HepG2 (cell line): Measurements from ENCODE around the gene ZCWPW2. TPM values are rescaled to one million over a fixed set of nuclear protein-coding genes. Genes with fewer than 3 reads are reported as not detected.

Experiments
- AGO1 ChIP-seq: fragments of 200-400 bp; formaldehyde crosslinking; IDR thresholded peaks from 2 replicates; pipeline ENCODE4 v1.6.1; 2017; ENCODE audit warnings: mild to moderate bottlenecking, low read depth, low read length, moderate library complexity; ENCODE audit not compliant: poor library complexity, severe bottlenecking
- BRD4 ChIP-seq: sonication (generic); formaldehyde crosslinking; IDR thresholded peaks from 2 replicates; pipeline ENCODE4 v1.4.0; 2020; ENCODE audit warnings: missing genetic modification reagents
- DMAP1 ChIP-seq: IDR thresholded peaks from 2 replicates; pipeline ENCODE4 v1.6.1; 2016
- DRAP1 ChIP-seq: IDR thresholded peaks from 2 replicates; pipeline ENCODE4 v1.6.1; 2016; ENCODE audit warnings: missing genetic modification reagents, missing compliant biosample characterization
- FOXK2 ChIP-seq: fragments of 450-650 bp; IDR thresholded peaks from 2 replicates; pipeline ENCODE4 v1.6.1; 2016
- GATA4 ChIP-seq: sonication (generic); IDR thresholded peaks from 2 replicates; pipeline ENCODE4 v1.6.1; 2016; ENCODE audit warnings: antibody characterized with exemption, low read depth, borderline replicate concordance
- ISL2 ChIP-seq: sonication (generic); formaldehyde crosslinking; IDR thresholded peaks from 2 replicates; pipeline ENCODE4 v1.5.0; 2020; ENCODE audit warnings: missing genetic modification reagents
- MAF1 ChIP-seq: sonication (generic); formaldehyde crosslinking; IDR thresholded peaks from 2 replicates; pipeline ENCODE4 v1.5.0; 2020; ENCODE audit warnings: missing genetic modification reagents, borderline replicate concordance
- MBD4 ChIP-seq: IDR thresholded peaks from 2 replicates; pipeline ENCODE4 v1.6.1; 2012; ENCODE audit warnings: low read length, inconsistent platforms, borderline replicate concordance
- MEIS1 ChIP-seq: sonication (generic); formaldehyde crosslinking; IDR thresholded peaks from 2 replicates; pipeline ENCODE4 v1.9.0; 2021; ENCODE audit warnings: mild to moderate bottlenecking, missing genetic modification reagents, moderate library complexity, borderline replicate concordance
- NCOA2 ChIP-seq: sonication (generic); formaldehyde crosslinking; IDR thresholded peaks from 2 replicates; pipeline ENCODE4 v1.8.0; 2022; ENCODE audit warnings: inconsistent platforms
- PBX3 ChIP-seq: sonication (generic); formaldehyde crosslinking; IDR thresholded peaks from 2 replicates; pipeline ENCODE4 v1.8.1; 2023; ENCODE audit warnings: missing genetic modification reagents, inconsistent platforms, borderline replicate concordance
- PLRG1 ChIP-seq: fragments of 450-650 bp; conservative IDR thresholded peaks from 2 replicates; pipeline ENCODE4 v1.6.1; 2016
- SRSF1 ChIP-seq: fragments of 200-400 bp; formaldehyde crosslinking; optimal IDR thresholded peaks from 2 replicates; pipeline ENCODE3; 2017; ENCODE audit warnings: mild to moderate bottlenecking, low read depth, low read length, moderate library complexity
- TBX2 ChIP-seq: sonication (generic); formaldehyde crosslinking; IDR thresholded peaks from 2 replicates; pipeline ENCODE4 v1.5.0; 2020; ENCODE audit warnings: missing genetic modification reagents, mild to moderate bottlenecking, borderline replicate concordance
- TEAD2 ChIP-seq: sonication (generic); formaldehyde crosslinking; IDR thresholded peaks from 2 replicates; pipeline ENCODE4 v1.9.0; 2021; ENCODE audit warnings: missing genetic modification reagents
- THYN1 ChIP-seq: sonication (generic); formaldehyde crosslinking; IDR thresholded peaks from 2 replicates; pipeline ENCODE4 v1.8.1; 2023; ENCODE audit warnings: low read depth, mild to moderate bottlenecking, moderate library complexity, missing genetic modification reagents, borderline replicate concordance
- ZC3H4 ChIP-seq: sonication (generic); formaldehyde crosslinking; IDR thresholded peaks from 2 replicates; pipeline ENCODE4 v1.4.0; 2020; ENCODE audit warnings: missing genetic modification reagents, borderline replicate concordance
- ZNF256 ChIP-seq: sonication (generic); formaldehyde crosslinking; conservative IDR thresholded peaks from 2 replicates; pipeline ENCODE4 v1.4.0; 2020; ENCODE audit warnings: missing genetic modification reagents
- ZNF382 ChIP-seq: sonication (generic); formaldehyde crosslinking; IDR thresholded peaks from 2 replicates; pipeline ENCODE4 v1.5.0; 2020; ENCODE audit warnings: missing genetic modification reagents, mild to moderate bottlenecking, borderline replicate concordance
- ZNF547 ChIP-seq: sonication (generic); formaldehyde crosslinking; IDR thresholded peaks from 2 replicates; pipeline ENCODE4 v1.5.1; 2020; ENCODE audit warnings: mild to moderate bottlenecking, missing genetic modification reagents
- ZNF552 ChIP-seq: sonication (generic); formaldehyde crosslinking; IDR thresholded peaks from 2 replicates; pipeline ENCODE4 v1.9.0; 2022; ENCODE audit warnings: missing genetic modification reagents, mild to moderate bottlenecking, borderline replicate concordance
- ZNF777 ChIP-seq: sonication (generic); formaldehyde crosslinking; IDR thresholded peaks from 2 replicates; pipeline ENCODE4 v1.4.0; 2020; ENCODE audit warnings: missing genetic modification reagents
- ZNF839 ChIP-seq: sonication (generic); formaldehyde crosslinking; IDR thresholded peaks from 2 replicates; pipeline ENCODE4 v1.4.0; 2020; ENCODE audit warnings: missing genetic modification reagents, mild to moderate bottlenecking, borderline replicate concordance
- polyA plus RNA-seq, 8 experiments: library from polyadenylated mRNA; depleted of rRNA in 3 of 8; stranded (reverse) in 7 of 8; unstranded in 1 of 8; fragments of >200 nt; fragmentation: Illumina TruSeq in 4 of 8; extraction: Trizol in 4 of 8; gene quantifications; 2 replicates each; pipeline versions ENCODE4 v1.2.1 to v1.2.3, GENCODE V29; 2011 to 2016; ENCODE audit warnings: low read depth in 4 of 8, missing spikeins in 1 of 8, mixed read lengths in 1 of 8; ENCODE audit not compliant: insufficient read depth in 1 of 8
- total RNA-seq, 5 experiments: library from RNA; depleted of rRNA; stranded (reverse); fragments of >200 nt; fragmentation: Illumina TruSeq; extraction: Trizol; gene quantifications; 2 replicates each; pipeline ENCODE4 v1.2.3, GENCODE V29; 2016; ENCODE audit warnings: low read depth in 1 of 5
- TF ChIP-seq, protein P1 (sequence below): sonication (generic); formaldehyde crosslinking; IDR thresholded peaks from 2 replicates; pipeline ENCODE4 v1.4.0; 2020; ENCODE audit warnings: mild to moderate bottlenecking, low read depth, missing genetic modification reagents

ZCWPW2 gene
- total and polyA plus RNA-seq, 2 of the 13 experiments (the other 11 are each of a cell fraction or from before 2014, with no cell fraction given) = 0.17 to 0.53 TPM

DNA sequence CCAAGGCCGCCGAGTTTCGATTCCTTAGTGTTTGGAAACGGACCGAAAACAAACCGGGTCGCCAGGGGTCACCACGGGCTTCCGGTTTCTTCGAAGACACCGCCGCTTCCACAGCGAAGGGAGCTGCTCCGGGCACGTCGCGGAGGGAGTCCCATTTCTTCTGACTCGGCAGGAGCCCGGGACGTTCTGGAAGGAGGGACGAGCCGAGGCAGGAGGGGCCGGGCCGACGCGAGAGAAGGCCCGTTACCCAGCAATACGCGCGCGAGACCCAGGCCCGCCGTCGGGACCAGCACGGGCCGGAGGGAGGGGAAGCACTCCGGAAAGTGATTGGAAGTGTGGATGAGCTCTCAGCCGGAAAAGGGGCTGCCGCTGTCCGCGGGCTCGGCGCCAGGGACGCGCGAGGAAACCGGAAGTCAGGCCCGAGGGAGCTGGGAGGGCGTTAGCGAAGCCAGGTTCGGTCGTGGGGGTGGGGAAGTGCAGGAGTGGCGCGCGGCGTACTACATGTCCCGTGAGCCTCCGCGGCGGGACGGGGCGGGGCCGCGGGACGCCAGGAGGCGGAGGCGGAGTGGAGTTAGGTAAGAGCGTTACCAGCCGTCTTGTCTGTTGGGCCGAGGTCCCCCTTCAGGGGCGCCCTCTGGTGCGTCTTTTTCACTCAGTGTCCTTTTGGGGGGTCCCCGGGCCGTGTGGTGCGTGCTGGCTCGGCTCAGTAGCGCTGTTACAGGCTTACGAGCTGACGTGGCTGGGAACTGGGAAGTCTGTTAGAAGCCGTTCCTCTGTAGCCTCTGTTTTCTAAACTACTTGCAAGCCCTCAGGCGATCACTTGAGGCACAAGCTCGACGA is at the start of gene ZCWPW2, which contains the start of gene AZI2 (continued):
- peak; percentile 87; the same call in 1 of the 2 replicates for TF ChIP-seq ZNF547 (CRISPR knock-in tag)
- TF ChIP-seq ISL2 (CRISPR knock-in tag) = peak; percentile 44; the same call in 1 of the 2 replicates
- TF ChIP-seq PBX3 = no peak
- TF ChIP-seq DMAP1 (CRISPR knock-in tag) = peak; percentile 94
- TF ChIP-seq ZNF839 = no peak
- peak; percentile 93 for TF ChIP-seq ZNF777 (CRISPR knock-in tag)
- peak; percentile 32 for TF ChIP-seq NCOA2 (CRISPR knock-in tag)
- TF ChIP-seq, protein P1, sequence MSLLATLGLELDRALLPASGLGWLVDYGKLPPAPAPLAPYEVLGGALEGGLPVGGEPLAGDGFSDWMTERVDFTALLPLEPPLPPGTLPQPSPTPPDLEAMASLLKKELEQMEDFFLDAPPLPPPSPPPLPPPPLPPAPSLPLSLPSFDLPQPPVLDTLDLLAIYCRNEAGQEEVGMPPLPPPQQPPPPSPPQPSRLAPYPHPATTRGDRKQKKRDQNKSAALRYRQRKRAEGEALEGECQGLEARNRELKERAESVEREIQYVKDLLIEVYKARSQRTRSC (CRISPR knock-in tag) = peak; percentile 76; the same call in 1 of the 2 replicates
- no peak; the same call in 1 of the 2 replicates for TF ChIP-seq GATA4
- TF ChIP-seq MBD4 = no peak
- TF ChIP-seq TEAD2 = no peak
- TF ChIP-seq ZNF256 = peak; percentile 26; the same call in 1 of the 2 replicates
- TF ChIP-seq TBX2 (CRISPR knock-in tag) = peak; percentile 93
- TF ChIP-seq BRD4 (CRISPR knock-in tag) = peak; percentile 41; the same call in 1 of the 2 replicates
- peak; percentile 85; the same call in 1 of the 2 replicates for TF ChIP-seq MEIS1
- TF ChIP-seq THYN1 (CRISPR knock-in tag) = no peak
- no peak for TF ChIP-seq SRSF1
- no peak for TF ChIP-seq ZC3H4 (CRISPR knock-in tag)
- TF ChIP-seq ZNF552 = peak; percentile 83
- no peak for TF ChIP-seq AGO1
- no peak for TF ChIP-seq PLRG1
- TF ChIP-seq FOXK2 = no peak
- TF ChIP-seq MAF1 (CRISPR knock-in tag) = peak; percentile 88; the same call in 1 of the 2 replicates
- no peak for TF ChIP-seq ZNF382 (CRISPR knock-in tag)
- TF ChIP-seq DRAP1 = 0 out of 2 replicates have a peak, but pooled peaks have one; percentile 46
